GM19438 (cell line): ENCODE results near the gene SLCO1A2.
"Not testable (repeated sequence)": the region's sequence is repeated elsewhere in the genome, so short reads cannot be mapped to it uniquely, and the experiment has no call there.

Source experiments
- ATAC-seq: cut with Tn5 transposase; IDR thresholded peaks from one replicate; pipeline ENCODE4 v1.9.1; 2021; ENCODE audit warnings: low read depth; ENCODE audit not compliant: unreplicated experiment

The SLCO1A2 gene

GRCh38 chr12:21334771-21335325 lies at the start of gene SLCO1A2:
Gene SLCO1A2 (minus strand): TSS chr12:21334917. CDS start chr12:21334647, 270 bp downstream.
- ATAC-seq: no peak

- no peak for ATAC-seq
Measured at GRCh38 chr12:21384261-21384660, 49.5 kb upstream of the SLCO1A2 start.

- ATAC-seq: not testable (repeated sequence)
Measured at GRCh38 chr12:21381320-21381719, 46.6 kb upstream of the SLCO1A2 start.

- ATAC-seq: no peak
Measured at GRCh38 chr12:21379218-21379617, 44.5 kb upstream of the SLCO1A2 start.

GRCh38 chr12:21372602-21373001 lies 37.9 kb upstream of the SLCO1A2 start, which contains the start of gene IAPP:
Gene IAPP (plus strand): TSS chr12:21372902. CDS start chr12:21373352, 450 bp downstream.
- ATAC-seq: no peak

- ATAC-seq: no peak
Measured at GRCh38 chr12:21370845-21371449, 36.2 kb upstream of the SLCO1A2 start.

GRCh38 chr12:21369141-21369980 lies 34.6 kb upstream of the SLCO1A2 start:
- no peak for ATAC-seq

- not testable (repeated sequence) for ATAC-seq
Measured at GRCh38 chr12:21360632-21361031, 25.9 kb upstream of the SLCO1A2 start.

- ATAC-seq: no peak
Measured at GRCh38 chr12:21354641-21355040, 19.9 kb upstream of the SLCO1A2 start.

- no peak for ATAC-seq
Measured at GRCh38 chr12:21353948-21354347, 19.2 kb upstream of the SLCO1A2 start.

- no peak for ATAC-seq
Measured at GRCh38 chr12:21353487-21353886, 18.8 kb upstream of the SLCO1A2 start.

- no peak for ATAC-seq
Measured at GRCh38 chr12:21350975-21351374, 16.3 kb upstream of the SLCO1A2 start.

GRCh38 chr12:21346542-21347205 lies 12.0 kb upstream of the SLCO1A2 start:
- ATAC-seq: no peak

- no peak for ATAC-seq
Measured at GRCh38 chr12:21343636-21344035, 8.9 kb upstream of the SLCO1A2 start.

GRCh38 chr12:21341769-21342168 lies 7.1 kb upstream of the SLCO1A2 start:
- ATAC-seq: no peak

- ATAC-seq: no peak
Measured at GRCh38 chr12:21340403-21340802, 5.7 kb upstream of the SLCO1A2 start.

- ATAC-seq: no peak
Measured at GRCh38 chr12:21339921-21340320, 5.2 kb upstream of the SLCO1A2 start.

GRCh38 chr12:21337959-21338744 lies 3.4 kb upstream of the SLCO1A2 start:
- no peak for ATAC-seq

- ATAC-seq: no peak
Measured at GRCh38 chr12:21337453-21337852, 2.7 kb upstream of the SLCO1A2 start.

GRCh38 chr12:21336656-21337055 lies 1.9 kb upstream of the SLCO1A2 start:
- ATAC-seq: no peak
